Measurements from ENCODE around the gene WDR43. TPM values are rescaled to one million over a fixed set of nuclear protein-coding genes. Genes with fewer than 3 reads are reported as not detected.

Gene WDR43
- total RNA-seq, 4 donors from 2014 or later = 15.8 to 399 (median 46.0) TPM

DNA sequence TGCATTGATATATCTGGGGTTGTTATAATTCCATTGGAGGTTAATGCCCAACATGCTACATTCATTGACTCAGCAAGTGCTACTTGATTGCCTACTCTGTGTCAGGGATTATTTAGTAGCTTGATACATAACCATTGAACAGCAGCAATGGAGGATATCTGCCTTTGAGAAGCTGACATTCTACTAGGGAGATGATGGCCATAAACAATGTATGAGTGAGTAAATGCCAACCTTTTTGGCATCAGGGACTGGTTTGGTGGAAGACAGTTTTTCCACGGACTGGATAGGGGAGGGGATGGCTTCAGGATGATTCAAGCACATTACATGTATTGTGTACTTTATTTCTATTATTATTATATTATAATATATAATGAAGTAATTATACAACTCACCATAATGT, 54.7 kb downstream of the WDR43 start:
- intact Hi-C loops (cut with DNase I; ENCODE audit: low total_unique reads) = no loop called here
- 97% methylated on average over 1 of the region's 1 CpG; no CpG with 5 or more reads in 1 of the 2 donors for WGBS, 2 donors (ENCODE audit: low coverage in 1 of 2)
- H3K36me3 ChIP-seq = peaks cover 0 to 41% (median 15%) of the 10 kb centered on the region in 4 donors
- no peak overlapping the region for H3K4me3 ChIP-seq
- no peak overlapping the region for H3K27ac ChIP-seq
- peaks cover 0 to 23% (median 13%) of the 10 kb centered on the region in 4 donors for H3K4me1 ChIP-seq
- no peak for TF ChIP-seq EP300 (IDR thresholded peaks at IDR 0.05; ENCODE audit: low read depth)
- TF ChIP-seq, protein P1, sequence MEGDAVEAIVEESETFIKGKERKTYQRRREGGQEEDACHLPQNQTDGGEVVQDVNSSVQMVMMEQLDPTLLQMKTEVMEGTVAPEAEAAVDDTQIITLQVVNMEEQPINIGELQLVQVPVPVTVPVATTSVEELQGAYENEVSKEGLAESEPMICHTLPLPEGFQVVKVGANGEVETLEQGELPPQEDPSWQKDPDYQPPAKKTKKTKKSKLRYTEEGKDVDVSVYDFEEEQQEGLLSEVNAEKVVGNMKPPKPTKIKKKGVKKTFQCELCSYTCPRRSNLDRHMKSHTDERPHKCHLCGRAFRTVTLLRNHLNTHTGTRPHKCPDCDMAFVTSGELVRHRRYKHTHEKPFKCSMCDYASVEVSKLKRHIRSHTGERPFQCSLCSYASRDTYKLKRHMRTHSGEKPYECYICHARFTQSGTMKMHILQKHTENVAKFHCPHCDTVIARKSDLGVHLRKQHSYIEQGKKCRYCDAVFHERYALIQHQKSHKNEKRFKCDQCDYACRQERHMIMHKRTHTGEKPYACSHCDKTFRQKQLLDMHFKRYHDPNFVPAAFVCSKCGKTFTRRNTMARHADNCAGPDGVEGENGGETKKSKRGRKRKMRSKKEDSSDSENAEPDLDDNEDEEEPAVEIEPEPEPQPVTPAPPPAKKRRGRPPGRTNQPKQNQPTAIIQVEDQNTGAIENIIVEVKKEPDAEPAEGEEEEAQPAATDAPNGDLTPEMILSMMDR (IDR thresholded peaks at IDR 0.05) = no peak
- in situ Hi-C loops (cut with MboI; ENCODE audit: low pct_ligation_motif_present in 1 of 4, low pct_unique_long_range_greater_than_20kb in 1 of 4, low sequenced_read_pairs in 3 of 4) = no loop called here
- no peaks in the 10 kb centered on the region for H3K27me3 ChIP-seq
- DNase-seq = no peak
- H3K9me3 ChIP-seq = no peaks in the 10 kb centered on the region

DNA sequence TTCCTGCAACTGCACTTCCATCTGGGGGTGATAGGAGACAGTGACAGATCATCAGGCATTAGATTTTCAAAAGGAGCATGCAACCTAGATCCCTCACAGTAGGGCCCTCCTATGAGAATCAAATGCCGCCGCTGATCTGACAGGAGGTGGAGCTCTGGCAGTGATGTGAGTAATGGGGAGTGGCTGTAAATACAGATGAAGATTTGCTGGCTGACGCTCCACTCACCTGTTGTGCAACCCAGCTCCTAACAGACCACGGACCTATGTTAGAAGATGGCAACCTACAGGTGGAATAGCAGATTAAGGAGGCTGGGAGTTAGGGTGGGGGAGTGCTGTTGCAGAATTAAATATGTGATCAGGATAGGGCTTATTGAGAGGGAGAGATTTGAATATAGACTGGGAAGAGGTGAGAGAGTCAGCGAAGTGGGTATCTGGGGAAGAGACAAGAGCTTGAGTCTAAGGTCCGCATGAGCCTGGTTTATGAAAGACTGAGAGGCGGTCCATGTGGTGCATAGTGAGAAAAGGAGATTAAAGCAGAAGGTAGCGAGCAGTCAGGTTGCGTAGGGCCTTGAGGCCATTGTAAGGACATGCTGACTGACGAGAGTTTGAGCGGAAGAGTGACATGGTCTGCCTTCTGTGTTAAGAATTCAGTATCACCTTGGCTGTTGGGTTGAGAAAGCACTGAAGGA, 55.3 kb downstream of the WDR43 start:
- Histone ChIP-seq H3K4me1 (peaks cover 0 to 23% (median 13%) of the 10 kb centered on the region in 4 donors), H3K9me3 (no peaks in the 10 kb centered on the region), H3K27ac (no peak overlapping the region), H3K36me3 (peaks cover 0 to 40% (median 13%) of the 10 kb centered on the region in 4 donors), H3K4me3 (no peak overlapping the region), H3K27me3 (no peaks in the 10 kb centered on the region)
- in situ Hi-C loops (cut with MboI; ENCODE audit: low pct_ligation_motif_present in 1 of 4, low pct_unique_long_range_greater_than_20kb in 1 of 4, low sequenced_read_pairs in 3 of 4) (loop anchor here in 3 of 4 donors (10.0 to 25.0 kb wide), 2 partner anchors 245 to 888 kb away; no protein-coding TSS in a partner anchor), intact Hi-C loops (cut with DNase I; ENCODE audit: low total_unique reads) (loop anchor here (10.0 kb wide), 1 partner anchor 65 kb away; no protein-coding TSS in a partner anchor)
- TF ChIP-seq, protein P1 (IDR thresholded peaks at IDR 0.05) = no peak
- TF ChIP-seq EP300 (IDR thresholded peaks at IDR 0.05; ENCODE audit: low read depth) (no peak), POLR2AphosphoS5 (IDR thresholded peaks at IDR 0.05) (no peak), POLR2A (IDR thresholded peaks at IDR 0.05) (no peak)
- no peak for DNase-seq
- WGBS, 2 donors (ENCODE audit: low coverage in 1 of 2) = 82 to 87% methylated on average over 7 to 11 of the region's 11 CpGs

DNA sequence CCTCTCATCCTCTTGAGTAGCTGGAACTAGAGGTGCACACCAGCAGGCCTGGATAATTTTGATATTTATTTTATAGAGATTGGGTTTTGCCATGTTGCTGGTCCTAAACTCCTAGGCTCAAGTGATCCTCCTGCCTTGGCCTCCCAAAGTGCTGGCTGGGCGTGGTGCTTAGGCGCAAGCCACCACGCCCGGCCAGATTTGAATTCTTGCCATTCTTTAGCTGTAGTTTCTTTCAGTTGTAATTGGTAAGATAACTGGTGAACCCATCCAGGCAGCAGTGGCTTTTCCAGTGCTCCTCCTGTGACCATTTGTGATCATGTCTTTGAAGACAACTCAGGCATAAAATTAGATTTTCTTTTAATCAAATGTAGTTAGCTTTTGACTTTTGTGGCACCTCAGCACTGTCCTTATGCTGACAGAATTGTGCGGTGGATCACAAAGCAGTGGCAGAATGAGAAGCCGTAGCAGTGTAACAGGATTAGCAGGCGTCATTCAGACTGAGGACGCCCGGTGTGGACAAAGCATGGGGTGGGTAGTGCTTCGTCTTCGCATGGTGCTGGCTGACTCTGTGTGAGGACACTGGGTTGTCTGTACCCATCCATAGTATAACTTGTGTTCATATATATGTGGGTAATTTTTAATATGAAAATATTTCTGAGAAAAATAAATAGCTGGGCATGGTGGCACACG, 56.6 kb downstream of the WDR43 start:
- H3K27me3 ChIP-seq = no peaks in the 10 kb centered on the region
- H3K27ac ChIP-seq = peak overlapping the region; percentile 42 to 68 (median 51)
- DNase-seq = no peak
- in situ Hi-C loops (cut with MboI; ENCODE audit: low pct_ligation_motif_present in 1 of 4, low pct_unique_long_range_greater_than_20kb in 1 of 4, low sequenced_read_pairs in 3 of 4) (loop anchor here in 3 of 4 donors (10.0 to 25.0 kb wide), 2 partner anchors 244 to 886 kb away; no protein-coding TSS in a partner anchor), intact Hi-C loops (cut with DNase I; ENCODE audit: low total_unique reads) (loop anchor here (10.0 kb wide), 1 partner anchor 64 kb away; no protein-coding TSS in a partner anchor)
- peaks cover 0 to 27% (median 10%) of the 10 kb centered on the region in 4 donors for H3K36me3 ChIP-seq
- no peaks in the 10 kb centered on the region for H3K9me3 ChIP-seq
- TF ChIP-seq EP300 (IDR thresholded peaks at IDR 0.05; ENCODE audit: low read depth) (no peak), POLR2AphosphoS5 (IDR thresholded peaks at IDR 0.05) (no peak), POLR2A (IDR thresholded peaks at IDR 0.05) (no peak)
- TF ChIP-seq, protein P1 (IDR thresholded peaks at IDR 0.05) = no peak
- peaks cover 0 to 23% (median 13%) of the 10 kb centered on the region in 4 donors for H3K4me1 ChIP-seq
- WGBS, 2 donors (ENCODE audit: low coverage in 1 of 2) = 90 to 93% methylated on average over 2 to 12 of the region's 12 CpGs
- no peak overlapping the region for H3K4me3 ChIP-seq

Measured in transverse colon (tissue), 4 donors.